Stomach (tissue), 4 donors: ENCODE data around the gene AANAT.

Source experiments
- CTCF ChIP-seq, 7 experiments: fragments of 450-650 bp in 4 of 7; fragments of 200-600 bp in 3 of 7; sonication (generic) in 3 of 7; IDR thresholded peaks; one replicate each; pipeline ENCODE4 v1.5.1; 2016 to 2019; ENCODE audit warnings: antibody characterized with exemption in 7 of 7, control low read depth in 2 of 7, mild to moderate bottlenecking in 1 of 7
- EP300 ChIP-seq: sonication (generic); formaldehyde crosslinking; IDR thresholded peaks from one replicate; pipeline ENCODE4 v1.6.1; 2017; ENCODE audit warnings: antibody characterized with exemption
- POLR2A ChIP-seq, 4 donors: fragments of 450-650 bp; IDR thresholded peaks; one replicate each; pipeline ENCODE4 v1.6.1; 2016; ENCODE audit warnings: antibody characterized with exemption in 4 of 4, control low read depth in 2 of 4, mild to moderate bottlenecking in 1 of 4, moderate library complexity in 1 of 4
- POLR2AphosphoS5 ChIP-seq, 3 donors: sonication (generic); formaldehyde crosslinking; IDR thresholded peaks; one replicate each; pipeline ENCODE4 v1.6.1; 2016; ENCODE audit warnings: antibody characterized with exemption in 3 of 3

DNA sequence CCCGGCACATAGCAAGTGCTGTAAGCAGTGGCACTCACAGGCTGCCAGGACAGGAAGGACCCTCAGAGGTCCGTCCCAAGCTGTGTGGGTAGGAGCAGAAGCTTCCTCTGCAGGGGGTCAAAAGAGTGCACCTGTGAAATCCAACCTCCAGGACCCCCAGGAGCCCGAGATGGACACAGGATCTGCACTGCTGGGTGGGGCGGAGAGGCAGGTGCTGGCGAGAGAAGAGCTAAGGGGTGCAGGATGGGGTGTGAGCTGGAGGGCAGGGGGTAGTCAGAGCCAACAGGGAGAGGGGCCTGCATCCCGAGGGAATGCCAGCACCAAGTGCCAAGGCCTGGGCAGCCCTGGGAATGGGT is 650 bp upstream of the AANAT start:
- TF ChIP-seq POLR2A (IDR thresholded peaks at IDR 0.05) = no peak
- TF ChIP-seq CTCF (IDR thresholded peaks at IDR 0.05) = no peak
- TF ChIP-seq POLR2AphosphoS5 (IDR thresholded peaks at IDR 0.05) = no peak
- TF ChIP-seq EP300 = no peak
